ENCODE data around the gene TNFRSF6B.

TNFRSF6B gene

GRCh38 chr20:63741676-63742380, 45.4 kb downstream of the TNFRSF6B start:
- no peak for TF ChIP-seq CTCF (conservative IDR thresholded peaks at IDR 0.05; ENCODE audit: low read depth, low read length)
- peak overlapping the region; percentile 69 for H3K4me3 ChIP-seq (ENCODE audit: low read depth, low read length)

GRCh38 chr20:63742381-63743024, 46.1 kb downstream of the TNFRSF6B start:
- TF ChIP-seq CTCF (conservative IDR thresholded peaks at IDR 0.05; ENCODE audit: low read depth, low read length): no peak
- DNase-seq (ENCODE audit: low read depth): no peak
- H3K4me3 ChIP-seq (ENCODE audit: low read depth, low read length): no peak overlapping the region

More at GRCh38 chr20:63741676-63742380, 45.4 kb downstream of the TNFRSF6B start:
- DNase-seq (ENCODE audit: low read depth): no peak

- no peak overlapping the region for H3K4me3 ChIP-seq (ENCODE audit: low read depth, low read length)
- no peak for TF ChIP-seq CTCF (conservative IDR thresholded peaks at IDR 0.05; ENCODE audit: low read depth, low read length)
- no peak for DNase-seq (ENCODE audit: low read depth)
Observed at GRCh38 chr20:63743210-63743970, 46.9 kb downstream of the TNFRSF6B start.

- no peak for DNase-seq (ENCODE audit: low read depth)
- no peak overlapping the region for H3K4me3 ChIP-seq (ENCODE audit: low read depth, low read length)
- TF ChIP-seq CTCF (conservative IDR thresholded peaks at IDR 0.05; ENCODE audit: low read depth, low read length): no peak
Observed at GRCh38 chr20:63744158-63744557, 47.7 kb downstream of the TNFRSF6B start.

GRCh38 chr20:63744574-63745423, 48.3 kb downstream of the TNFRSF6B start:
- DNase-seq (ENCODE audit: low read depth): no peak
- no peak for TF ChIP-seq CTCF (conservative IDR thresholded peaks at IDR 0.05; ENCODE audit: low read depth, low read length)
- no peak overlapping the region for H3K4me3 ChIP-seq (ENCODE audit: low read depth, low read length)

- TF ChIP-seq CTCF (conservative IDR thresholded peaks at IDR 0.05; ENCODE audit: low read depth, low read length): no peak
- no peak for DNase-seq (ENCODE audit: low read depth)
Observed at GRCh38 chr20:63745424-63745805, 49.0 kb downstream of the TNFRSF6B start.

More at GRCh38 chr20:63745424-63745805, 49.0 kb downstream of the TNFRSF6B start:
- H3K4me3 ChIP-seq (ENCODE audit: low read depth, low read length): no peak overlapping the region

Data from choroid plexus epithelial cell (primary cell).